PC-9 (cell line): ENCODE results near the gene CAP2.

Source experiments
- CTCF ChIP-seq: fragments of 200-600 bp; sonication (generic); conservative IDR thresholded peaks from 2 replicates; pipeline ENCODE4 v1.6.1; 2017; ENCODE audit warnings: mixed run types, antibody characterized with exemption, mild to moderate bottlenecking, moderate library complexity
- EZH2 ChIP-seq: fragments of 200-600 bp; sonication (generic); IDR thresholded peaks from 2 replicates; pipeline ENCODE4 v1.8.0; 2017; ENCODE audit warnings: antibody characterized with exemption, low read depth

GRCh38 chr6:17484201-17484849 is 90.9 kb downstream of the CAP2 start:
- TF ChIP-seq CTCF (no peak), EZH2 (no peak)
